ENCODE data around the gene PIK3R2.

PIK3R2 gene

DNA sequence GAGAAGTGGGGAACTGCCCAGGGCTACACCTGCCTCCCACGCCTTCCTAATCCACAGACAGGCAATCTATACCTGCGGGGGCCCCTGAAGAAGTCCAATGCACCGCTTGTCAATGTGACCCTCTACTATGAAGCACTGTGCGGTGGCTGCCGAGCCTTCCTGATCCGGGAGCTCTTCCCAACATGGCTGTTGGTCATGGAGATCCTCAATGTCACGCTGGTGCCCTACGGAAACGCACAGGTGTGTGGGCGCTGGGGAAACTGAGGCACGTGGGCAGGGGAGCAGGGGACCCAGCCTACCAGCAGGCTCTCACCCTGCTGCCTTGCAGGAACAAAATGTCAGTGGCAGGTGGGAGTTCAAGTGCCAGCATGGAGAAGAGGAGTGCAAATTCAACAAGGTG lies 22.0 kb downstream of the PIK3R2 start:
- TF ChIP-seq, protein P1, sequence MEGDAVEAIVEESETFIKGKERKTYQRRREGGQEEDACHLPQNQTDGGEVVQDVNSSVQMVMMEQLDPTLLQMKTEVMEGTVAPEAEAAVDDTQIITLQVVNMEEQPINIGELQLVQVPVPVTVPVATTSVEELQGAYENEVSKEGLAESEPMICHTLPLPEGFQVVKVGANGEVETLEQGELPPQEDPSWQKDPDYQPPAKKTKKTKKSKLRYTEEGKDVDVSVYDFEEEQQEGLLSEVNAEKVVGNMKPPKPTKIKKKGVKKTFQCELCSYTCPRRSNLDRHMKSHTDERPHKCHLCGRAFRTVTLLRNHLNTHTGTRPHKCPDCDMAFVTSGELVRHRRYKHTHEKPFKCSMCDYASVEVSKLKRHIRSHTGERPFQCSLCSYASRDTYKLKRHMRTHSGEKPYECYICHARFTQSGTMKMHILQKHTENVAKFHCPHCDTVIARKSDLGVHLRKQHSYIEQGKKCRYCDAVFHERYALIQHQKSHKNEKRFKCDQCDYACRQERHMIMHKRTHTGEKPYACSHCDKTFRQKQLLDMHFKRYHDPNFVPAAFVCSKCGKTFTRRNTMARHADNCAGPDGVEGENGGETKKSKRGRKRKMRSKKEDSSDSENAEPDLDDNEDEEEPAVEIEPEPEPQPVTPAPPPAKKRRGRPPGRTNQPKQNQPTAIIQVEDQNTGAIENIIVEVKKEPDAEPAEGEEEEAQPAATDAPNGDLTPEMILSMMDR (IDR thresholded peaks at IDR 0.05; ENCODE audit: low read depth, low read length) = no peak
- no peak overlapping the region for H3K4me3 ChIP-seq (ENCODE audit: low read depth, low read length)
- DNase-seq = no peak
- H3K36me3 ChIP-seq = no peaks in the 10 kb centered on the region; the same call in 1 of the 2 replicates
- peaks cover 4% of the 10 kb centered on the region for H3K4me1 ChIP-seq
- H3K9me3 ChIP-seq = no peaks in the 10 kb centered on the region
- peaks cover 17% of the 10 kb centered on the region for H3K27me3 ChIP-seq

DNA sequence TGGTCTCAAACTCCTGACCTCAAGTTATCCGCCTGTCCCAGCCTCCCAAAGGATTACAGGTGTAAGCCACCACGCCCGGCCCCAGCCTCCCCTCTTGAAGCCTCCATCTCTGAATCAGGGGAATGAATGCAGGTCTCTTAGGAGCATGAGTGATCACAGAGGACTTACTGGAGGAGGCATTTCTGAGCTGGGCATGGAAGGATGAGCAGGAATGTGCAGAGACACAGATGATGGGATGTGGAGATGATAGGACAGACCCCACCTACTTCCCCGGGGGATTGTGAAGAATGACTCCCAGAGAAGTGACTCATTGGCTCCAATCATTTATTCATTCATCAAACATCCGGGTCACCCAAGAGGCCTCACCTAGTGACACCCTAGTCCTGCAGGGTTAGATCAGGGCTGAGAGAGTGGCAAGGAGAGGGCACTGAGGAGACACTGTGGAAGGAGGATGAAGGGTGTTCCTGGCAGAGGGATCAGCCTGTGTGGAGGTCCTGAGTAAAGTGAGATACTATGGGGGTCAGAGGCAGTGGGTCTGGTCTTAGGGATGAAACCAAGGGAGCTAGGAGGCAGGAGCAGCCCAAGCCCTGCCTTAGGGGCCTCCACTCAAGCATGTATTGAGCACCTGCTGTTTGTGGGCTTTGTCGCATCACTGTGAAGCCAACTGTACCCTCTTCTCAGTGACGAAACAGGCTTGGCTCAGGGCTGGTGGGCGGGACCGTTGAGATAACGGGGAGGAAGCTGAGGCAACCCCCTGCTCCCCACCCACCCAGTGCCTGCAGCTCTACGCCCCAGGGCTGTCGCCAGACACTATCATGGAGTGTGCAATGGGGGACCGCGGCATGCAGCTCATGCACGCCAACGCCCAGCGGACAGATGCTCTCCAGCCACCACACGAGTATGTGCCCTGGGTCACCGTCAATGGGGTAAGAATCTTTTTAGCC lies 23.7 kb downstream of the PIK3R2 start:
- no peak overlapping the region for H3K4me3 ChIP-seq (ENCODE audit: low read depth, low read length)
- H3K36me3 ChIP-seq = no peaks in the 10 kb centered on the region; the same call in 1 of the 2 replicates
- H3K4me1 ChIP-seq = peaks cover 4% of the 10 kb centered on the region
- DNase-seq = no peak
- H3K9me3 ChIP-seq = no peaks in the 10 kb centered on the region
- TF ChIP-seq, protein P1 (IDR thresholded peaks at IDR 0.05; ENCODE audit: low read depth, low read length) = no peak
- H3K27me3 ChIP-seq = peaks cover 25% of the 10 kb centered on the region

DNA sequence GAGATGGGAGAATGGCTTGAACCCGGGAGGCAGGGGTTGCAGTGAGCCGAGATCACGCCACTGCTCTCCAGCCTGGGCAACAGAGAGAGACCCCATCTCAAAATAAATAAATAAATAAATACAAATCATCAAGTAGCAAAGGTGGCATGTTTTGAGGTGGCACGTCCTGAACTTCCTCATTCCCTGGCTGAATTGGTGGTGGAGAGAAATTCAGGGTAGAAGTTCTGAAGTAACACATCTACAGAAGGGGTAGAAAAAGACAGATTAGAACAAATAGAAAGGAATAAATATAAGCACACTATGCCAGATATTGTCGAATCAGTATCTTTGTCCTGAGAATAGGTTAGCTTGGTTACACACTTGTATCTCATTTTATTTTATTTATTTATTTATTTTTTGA lies 27.0 kb downstream of the PIK3R2 start:
- TF ChIP-seq, protein P1 (IDR thresholded peaks at IDR 0.05; ENCODE audit: low read depth, low read length) = no peak
- Histone ChIP-seq H3K27me3 (peaks cover 24% of the 10 kb centered on the region), H3K36me3 (no peaks in the 10 kb centered on the region), H3K9me3 (no peaks in the 10 kb centered on the region), H3K4me3 (ENCODE audit: low read depth, low read length) (no peak overlapping the region), H3K4me1 (no peaks in the 10 kb centered on the region)
- no peak for DNase-seq

DNA sequence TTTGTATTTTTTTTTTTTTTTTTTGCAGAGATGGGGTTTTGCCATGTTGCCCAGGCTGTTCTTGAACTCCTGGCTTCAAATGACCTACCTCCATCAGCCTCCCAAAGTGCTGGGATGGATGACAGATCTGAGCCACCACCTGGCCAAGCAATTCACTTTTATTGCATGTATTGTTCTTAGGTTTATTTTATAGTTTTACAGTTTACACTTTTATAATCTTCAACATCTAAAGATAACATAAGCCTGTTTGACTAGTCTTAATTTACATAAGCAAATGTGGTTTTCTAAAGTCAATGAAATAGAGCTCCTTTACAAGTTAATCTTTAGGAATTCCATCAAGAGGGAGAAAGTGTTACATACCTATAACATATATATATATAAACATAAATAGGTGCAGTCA lies 30.6 kb downstream of the PIK3R2 start:
- H3K9me3 ChIP-seq = no peaks in the 10 kb centered on the region
- peaks cover 18% of the 10 kb centered on the region for H3K27me3 ChIP-seq
- H3K36me3 ChIP-seq = no peaks in the 10 kb centered on the region
- TF ChIP-seq, protein P1 (IDR thresholded peaks at IDR 0.05; ENCODE audit: low read depth, low read length) = no peak
- no peaks in the 10 kb centered on the region for H3K4me1 ChIP-seq
- no peak for DNase-seq
- H3K4me3 ChIP-seq (ENCODE audit: low read depth, low read length) = no peak overlapping the region

DNA sequence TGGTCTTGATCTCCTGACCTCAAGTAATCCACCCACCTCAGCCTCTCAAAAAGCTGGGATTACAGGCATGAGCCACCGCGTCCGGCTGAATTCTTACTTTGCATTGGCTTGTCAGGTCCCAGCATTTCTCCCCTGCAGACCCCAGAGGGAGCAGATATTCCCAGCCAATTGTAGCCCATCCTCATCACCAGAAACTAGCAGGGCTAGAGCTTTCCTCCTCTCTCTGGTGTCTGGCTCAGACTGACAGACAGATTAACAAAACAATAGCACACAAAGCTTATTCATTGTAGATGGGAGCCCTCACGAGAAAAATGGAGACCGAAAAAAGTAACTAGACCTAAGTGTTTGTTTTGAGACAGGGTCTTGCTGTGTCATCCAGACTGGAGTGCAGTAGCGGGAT lies 32.6 kb downstream of the PIK3R2 start:
- Histone ChIP-seq H3K36me3 (no peaks in the 10 kb centered on the region), H3K9me3 (no peaks in the 10 kb centered on the region), H3K4me1 (no peaks in the 10 kb centered on the region), H3K27me3 (peaks cover 13% of the 10 kb centered on the region), H3K4me3 (ENCODE audit: low read depth, low read length) (no peak overlapping the region)
- TF ChIP-seq, protein P1 (IDR thresholded peaks at IDR 0.05; ENCODE audit: low read depth, low read length) = no peak
- DNase-seq = no peak

DNA sequence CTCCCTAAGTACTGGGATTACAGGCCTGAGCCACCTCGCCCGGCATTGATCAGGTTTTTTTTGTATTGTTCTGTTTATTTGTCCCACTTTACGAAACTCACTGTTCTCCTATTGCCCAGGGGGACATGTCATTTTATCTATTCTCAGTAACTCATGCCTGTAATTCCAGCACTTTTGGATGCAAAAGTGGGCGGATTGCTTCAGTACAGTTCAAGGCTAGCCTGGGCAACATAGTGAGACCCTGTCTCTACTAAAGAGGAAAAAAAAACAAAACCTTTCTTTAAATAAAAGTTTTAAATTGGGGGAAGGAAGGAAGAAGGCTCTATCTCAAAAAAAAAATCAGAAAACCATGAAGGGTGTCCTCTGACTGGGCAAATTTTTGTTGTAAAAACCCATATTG lies 37.3 kb downstream of the PIK3R2 start:
- Histone ChIP-seq H3K36me3 (no peaks in the 10 kb centered on the region), H3K27me3 (no peaks in the 10 kb centered on the region), H3K4me3 (ENCODE audit: low read depth, low read length) (no peak overlapping the region), H3K4me1 (peaks cover 12% of the 10 kb centered on the region), H3K9me3 (no peaks in the 10 kb centered on the region)
- TF ChIP-seq, protein P1 (IDR thresholded peaks at IDR 0.05; ENCODE audit: low read depth, low read length) = no peak
- DNase-seq = no peak

Measured in BE2C (cell line).